HG03354 (cell line): Measurements from ENCODE around the gene MT1H.
A peak's percentile ranks its signal among the peaks of the same experiment; 100 is the strongest.
"Not testable (repeated sequence)": the region's sequence is repeated elsewhere in the genome, so short reads cannot be mapped to it uniquely, and the experiment has no call there.

Experiments
- ATAC-seq: cut with Tn5 transposase; IDR thresholded peaks from one replicate; pipeline ENCODE4 v1.9.1; 2021; ENCODE audit warnings: mild to moderate bottlenecking; ENCODE audit not compliant: unreplicated experiment, poor library complexity, severe bottlenecking

The MT1H gene

GRCh38 chr16:56662357-56663354 is 7.0 kb upstream of the MT1H start:
- ATAC-seq, result no peak

GRCh38 chr16:56664506-56664905 is 5.1 kb upstream of the MT1H start:
- no peak for ATAC-seq

- not testable (repeated sequence) for ATAC-seq
These were observed 4.0 kb upstream of the MT1H start for GRCh38 chr16:56665286-56666261.

DNA sequence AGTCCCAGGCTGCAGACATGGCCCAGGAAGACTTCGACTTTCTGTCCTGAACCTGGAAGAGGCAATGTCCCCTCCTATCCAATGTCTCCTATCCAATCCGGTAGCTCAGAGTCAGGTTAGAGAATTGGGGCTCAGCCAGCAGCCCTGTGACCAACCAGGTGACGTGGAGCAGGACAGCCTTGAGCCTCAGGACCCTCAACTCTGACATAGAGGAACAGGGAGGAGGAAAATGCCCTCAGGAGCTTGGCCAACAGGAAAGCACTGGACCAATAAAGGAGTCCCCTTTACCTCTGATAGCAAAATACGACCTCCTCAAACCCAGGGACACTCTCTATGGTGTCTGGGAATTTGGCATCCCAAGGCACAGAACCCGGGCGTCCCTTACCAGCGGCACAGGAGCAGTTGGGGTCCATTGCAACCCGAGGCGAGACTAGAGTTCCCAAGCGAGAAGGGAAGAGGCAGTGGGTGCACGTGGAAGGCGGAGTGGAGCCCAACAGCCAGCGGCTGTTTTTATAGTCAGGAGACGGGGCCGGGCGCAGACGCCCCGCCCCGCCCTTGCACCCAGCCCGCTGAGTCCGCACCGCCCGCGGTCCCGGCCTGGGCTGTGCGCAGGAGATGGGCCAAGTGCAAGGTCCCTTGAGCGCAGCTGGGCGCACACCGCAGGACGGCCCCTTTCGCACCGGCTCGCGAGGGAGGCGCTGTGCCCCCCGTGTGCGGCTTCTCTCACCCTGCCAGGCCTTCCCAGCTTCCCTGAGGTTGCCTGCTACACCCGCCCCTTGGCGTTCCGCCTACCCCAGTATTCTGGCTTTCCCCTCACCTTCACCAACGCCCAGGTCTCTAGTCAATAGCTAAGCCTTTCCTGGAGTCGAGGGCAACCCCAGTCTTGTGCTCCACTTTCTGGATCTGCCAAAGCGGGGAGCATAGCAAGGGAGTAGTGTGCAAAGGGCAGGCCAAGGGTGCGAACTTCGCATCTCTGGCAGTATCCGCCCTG is 1.7 kb upstream of the MT1H start, which contains the start of gene MT1G:
Gene MT1G (minus strand): TSS at position 485 of the 991 bp plus-strand sequence. CDS start 72 bp downstream, at position 413.
- no peak for ATAC-seq

DNA sequence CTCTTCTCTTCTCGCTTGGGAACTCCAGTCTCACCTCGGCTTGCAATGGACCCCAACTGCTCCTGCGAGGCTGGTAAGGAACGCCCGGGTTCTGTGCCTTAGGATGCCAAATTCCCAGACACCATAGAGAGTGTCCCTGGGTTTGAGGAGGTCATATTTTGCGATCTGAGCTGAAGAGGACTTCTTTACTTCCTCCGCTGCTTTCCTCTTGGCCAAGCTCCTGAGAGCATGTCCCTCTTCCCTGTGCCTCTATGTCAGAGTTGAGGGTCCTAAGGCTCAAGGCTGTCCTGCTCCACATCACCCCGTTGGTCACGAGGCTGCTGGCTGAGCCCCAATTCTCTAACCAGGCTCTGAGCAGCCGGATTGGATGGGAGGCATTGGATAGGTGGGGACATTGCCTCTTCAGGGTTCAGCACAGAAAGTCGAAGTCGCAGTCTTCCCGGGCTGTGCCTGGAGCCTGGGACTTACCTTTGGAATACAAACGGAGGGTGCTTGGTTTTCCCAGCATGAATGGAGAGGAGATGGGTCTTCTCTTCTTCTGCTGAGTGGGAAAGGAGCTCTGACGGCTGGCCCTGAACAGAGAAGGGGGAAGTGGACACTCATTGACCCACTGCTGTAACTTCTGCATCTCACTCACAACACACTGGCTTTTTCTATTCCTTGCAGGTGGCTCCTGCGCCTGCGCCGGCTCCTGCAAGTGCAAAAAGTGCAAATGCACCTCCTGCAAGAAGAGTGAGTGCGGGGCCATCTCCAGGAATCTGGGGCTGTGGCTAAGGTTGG is 416 bp downstream of the MT1H start:
- no peak for ATAC-seq

DNA sequence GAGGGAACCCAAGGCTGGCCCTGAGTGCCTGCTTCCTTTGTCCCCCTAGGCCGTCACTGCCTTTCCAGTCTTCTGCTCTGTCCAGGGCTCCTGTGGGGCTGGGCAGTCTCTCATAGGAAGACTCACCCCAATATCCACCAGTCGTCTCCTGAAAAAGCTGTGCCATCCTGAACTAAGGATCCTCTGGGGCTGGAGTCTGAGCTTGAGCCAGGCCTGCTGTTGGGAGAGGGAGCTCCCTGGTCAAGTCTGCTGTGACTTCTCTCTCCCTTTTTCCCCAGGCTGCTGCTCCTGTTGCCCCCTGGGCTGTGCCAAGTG is 963 bp downstream of the MT1H start:
- no peak for ATAC-seq

DNA sequence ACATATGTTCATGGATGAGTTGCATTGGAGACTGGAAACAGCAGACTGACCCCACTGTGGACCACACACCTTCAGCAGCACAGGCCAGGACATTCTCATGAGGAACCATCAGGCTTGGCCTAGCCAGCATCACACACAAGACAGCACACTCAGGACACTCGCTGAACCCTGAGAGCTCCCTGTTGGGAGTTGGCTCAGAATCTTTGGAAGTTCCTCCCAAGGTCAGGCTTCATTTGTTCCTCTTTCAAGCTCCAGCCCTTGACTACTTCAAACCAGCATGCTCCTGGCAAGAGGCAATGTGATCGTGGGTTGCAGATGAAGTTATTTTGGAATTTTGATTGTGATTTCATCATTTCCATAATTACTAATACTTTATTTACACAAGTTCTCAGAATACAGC is 2.1 kb downstream of the MT1H start:
- ATAC-seq, result not testable (repeated sequence)

DNA sequence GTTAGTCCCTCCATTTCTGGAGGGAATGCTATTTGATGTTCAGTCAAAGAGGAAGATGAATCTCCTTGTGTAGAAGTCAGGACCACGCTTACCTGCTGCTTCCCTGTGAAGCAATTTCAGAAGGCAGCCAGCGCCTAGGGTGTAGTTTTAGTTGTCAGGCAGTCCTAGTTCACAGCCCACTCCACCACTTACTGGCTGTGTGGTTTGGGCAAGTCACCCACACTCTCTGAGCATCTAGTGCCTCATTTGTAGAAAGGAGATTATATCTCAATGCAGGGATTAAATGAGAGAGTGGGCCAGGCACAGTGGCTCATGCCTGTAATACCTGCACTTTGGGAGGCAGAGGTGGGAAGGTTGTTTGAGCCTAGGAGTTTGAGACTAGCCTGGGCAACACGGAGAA is 2.6 kb downstream of the MT1H start:
- ATAC-seq, result not testable (repeated sequence)

DNA sequence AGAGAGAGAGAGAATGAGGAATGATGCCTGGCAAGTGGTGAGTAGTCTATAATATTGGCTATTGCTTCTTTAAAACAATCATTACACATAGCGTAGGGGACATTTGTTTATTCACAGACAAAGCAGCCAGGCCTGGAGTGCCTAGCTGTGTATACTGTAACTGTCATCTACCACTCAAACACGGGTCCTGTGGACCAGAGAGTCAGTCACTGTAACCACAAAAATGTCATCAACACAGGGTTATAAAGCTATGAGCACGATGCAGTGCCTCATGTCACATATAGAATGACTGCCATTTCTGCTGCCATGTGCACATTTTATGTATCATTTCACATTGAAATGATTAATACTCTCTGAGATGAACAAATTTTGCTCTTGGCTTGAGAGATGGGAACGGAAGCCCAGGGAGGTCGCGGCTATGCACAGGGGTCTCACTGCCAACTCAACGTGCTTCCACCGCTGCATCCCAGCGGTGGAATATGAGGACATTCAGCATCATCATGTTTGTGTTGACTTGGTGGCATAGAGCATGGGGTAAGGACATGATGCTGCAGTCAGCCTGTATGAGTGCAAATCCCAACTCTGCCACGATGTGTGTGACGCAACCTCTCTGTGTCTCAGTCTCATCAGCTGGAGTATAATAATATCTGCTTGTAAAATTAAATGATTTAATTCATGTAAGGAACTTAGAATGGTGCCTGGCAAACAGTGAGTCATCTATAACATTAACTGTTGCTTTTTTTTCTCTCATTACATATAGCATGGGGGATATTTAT is 3.3 kb downstream of the MT1H start:
- no peak for ATAC-seq

DNA sequence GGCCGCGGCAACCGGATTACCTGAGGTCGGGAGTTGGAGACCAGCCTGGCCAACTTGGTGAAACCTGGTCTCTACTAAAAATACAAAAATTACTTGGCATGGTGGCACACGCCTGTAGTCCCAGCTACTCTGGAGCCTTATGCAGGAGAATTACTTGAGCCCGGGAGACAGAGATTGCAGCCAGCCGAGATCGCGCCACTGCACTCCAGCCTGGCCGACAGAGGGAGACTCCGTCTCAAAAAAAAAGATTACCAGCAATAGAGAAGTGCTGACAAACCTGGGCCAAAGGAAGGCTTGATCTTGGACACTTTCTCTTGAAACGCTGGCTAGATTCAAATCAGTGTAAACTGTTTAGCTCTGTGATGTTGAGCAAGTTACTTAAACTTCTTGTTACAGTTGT is 4.3 kb downstream of the MT1H start:
- ATAC-seq, result no peak

DNA sequence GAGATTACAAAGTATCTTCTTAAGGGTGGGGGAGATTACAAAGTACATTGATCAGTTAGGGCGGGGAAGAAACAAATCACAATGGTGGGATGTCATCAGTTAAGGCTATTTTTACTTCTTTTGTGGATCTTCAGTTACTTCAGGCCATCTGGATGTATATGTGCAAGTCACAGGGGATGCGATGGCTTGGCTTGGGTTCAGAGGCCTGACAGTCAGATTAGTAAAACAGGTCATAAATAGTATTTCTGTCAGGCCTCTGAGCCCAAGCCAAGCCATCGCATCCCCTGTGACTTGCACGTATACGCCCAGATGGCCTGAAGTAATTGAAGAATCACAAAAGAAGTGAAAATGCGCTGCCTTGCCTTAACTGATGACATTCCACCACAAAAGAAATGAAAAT is 5.0 kb downstream of the MT1H start:
- ATAC-seq, result not testable (repeated sequence)

DNA sequence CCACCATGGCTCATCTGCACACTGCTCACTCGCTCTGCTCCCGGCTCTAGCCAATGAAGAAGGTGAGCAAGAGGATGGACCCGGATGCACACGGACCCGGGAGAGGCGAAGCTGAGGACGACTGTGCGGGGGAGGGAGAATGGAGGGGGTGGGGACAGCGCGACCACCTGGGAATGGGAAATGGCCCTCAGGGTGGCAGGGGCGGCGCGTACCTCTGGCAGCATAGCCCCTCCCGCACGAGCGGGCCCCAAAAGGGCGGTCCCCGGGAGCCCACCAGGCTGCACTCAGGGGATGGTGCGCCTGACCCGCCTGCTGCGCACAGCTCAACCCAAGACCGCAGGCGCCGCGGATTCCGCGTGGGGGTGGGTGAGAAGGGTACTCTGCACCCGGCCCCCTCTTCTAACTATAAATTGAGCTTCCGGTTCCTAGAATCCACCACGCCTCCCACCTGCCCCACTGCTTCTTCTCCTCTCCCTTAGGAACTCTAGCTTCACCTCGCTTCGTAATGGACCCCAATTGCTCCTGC is 6.1 kb downstream of the MT1H start:
- no peak for ATAC-seq

- no peak for ATAC-seq
These were observed 7.9 kb downstream of the MT1H start for GRCh38 chr16:56677474-56677873.

- ATAC-seq, result no peak
These were observed 9.6 kb downstream of the MT1H start for GRCh38 chr16:56679078-56679730.

- no peak for ATAC-seq
These were observed 10.2 kb downstream of the MT1H start for GRCh38 chr16:56679818-56680217.

- ATAC-seq, result peak; percentile 99
These were observed 12.5 kb downstream of the MT1H start, which contains the start of gene MT1X for GRCh38 chr16:56681939-56682702. Gene MT1X (plus strand): TSS chr16:56682470. CDS start chr16:56682541, 71 bp downstream.
